MM.1S (cell line): ENCODE results near the gene C18orf63.

Experiments used
- EZH2 ChIP-seq: fragments of 300-600 bp; sonication (generic); optimal IDR thresholded peaks from 2 replicates; pipeline ENCODE3; 2017; ENCODE audit warnings: low read depth, mild to moderate bottlenecking, antibody characterized with exemption, low read length, mixed read lengths
- EZH2phosphoT487 ChIP-seq: fragments of 300-600 bp; sonication (generic); IDR thresholded peaks from 2 replicates; pipeline ENCODE4 v1.6.1; 2018; ENCODE audit warnings: antibody characterized with exemption, low read length
- TF ChIP-seq, protein P1 (sequence below): fragments of 300-600 bp; sonication (generic); IDR thresholded peaks from 2 replicates; pipeline ENCODE4 v1.5.1; 2016; ENCODE audit warnings: antibody characterized with exemption, low read length, mixed read lengths

DNA sequence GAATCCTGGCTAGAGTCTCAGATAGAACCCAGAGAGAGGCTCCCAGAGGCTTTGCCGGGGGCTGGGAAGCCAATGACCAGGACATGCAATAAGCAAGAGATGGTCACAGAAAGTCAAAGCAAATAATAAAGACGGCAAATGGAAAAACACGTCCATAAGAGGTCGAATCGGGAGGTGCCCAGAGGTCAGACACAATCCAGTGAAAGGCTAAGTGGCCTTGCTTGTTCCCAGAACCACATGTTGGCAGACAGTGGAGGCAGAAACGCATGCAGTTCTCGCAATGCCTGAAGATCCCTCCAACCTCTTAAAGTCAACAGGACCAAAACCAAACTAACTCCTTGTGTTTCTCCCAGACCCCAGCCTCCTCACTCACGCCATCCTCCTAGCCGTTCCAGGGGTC is 26.9 kb upstream of the C18orf63 start:
- TF ChIP-seq, protein P1, sequence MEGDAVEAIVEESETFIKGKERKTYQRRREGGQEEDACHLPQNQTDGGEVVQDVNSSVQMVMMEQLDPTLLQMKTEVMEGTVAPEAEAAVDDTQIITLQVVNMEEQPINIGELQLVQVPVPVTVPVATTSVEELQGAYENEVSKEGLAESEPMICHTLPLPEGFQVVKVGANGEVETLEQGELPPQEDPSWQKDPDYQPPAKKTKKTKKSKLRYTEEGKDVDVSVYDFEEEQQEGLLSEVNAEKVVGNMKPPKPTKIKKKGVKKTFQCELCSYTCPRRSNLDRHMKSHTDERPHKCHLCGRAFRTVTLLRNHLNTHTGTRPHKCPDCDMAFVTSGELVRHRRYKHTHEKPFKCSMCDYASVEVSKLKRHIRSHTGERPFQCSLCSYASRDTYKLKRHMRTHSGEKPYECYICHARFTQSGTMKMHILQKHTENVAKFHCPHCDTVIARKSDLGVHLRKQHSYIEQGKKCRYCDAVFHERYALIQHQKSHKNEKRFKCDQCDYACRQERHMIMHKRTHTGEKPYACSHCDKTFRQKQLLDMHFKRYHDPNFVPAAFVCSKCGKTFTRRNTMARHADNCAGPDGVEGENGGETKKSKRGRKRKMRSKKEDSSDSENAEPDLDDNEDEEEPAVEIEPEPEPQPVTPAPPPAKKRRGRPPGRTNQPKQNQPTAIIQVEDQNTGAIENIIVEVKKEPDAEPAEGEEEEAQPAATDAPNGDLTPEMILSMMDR, result no peak
- TF ChIP-seq EZH2 (no peak), EZH2phosphoT487 (no peak)
